ENCODE data around the gene GNB1.
"Not testable (repeated sequence)": the region's sequence is repeated elsewhere in the genome, so short reads cannot be mapped to it uniquely, and the experiment has no call there.

GNB1 gene

GRCh38 chr1:1889090-1889750 lies 1.7 kb downstream of the GNB1 start:
- DNase-seq, result no peak

DNA sequence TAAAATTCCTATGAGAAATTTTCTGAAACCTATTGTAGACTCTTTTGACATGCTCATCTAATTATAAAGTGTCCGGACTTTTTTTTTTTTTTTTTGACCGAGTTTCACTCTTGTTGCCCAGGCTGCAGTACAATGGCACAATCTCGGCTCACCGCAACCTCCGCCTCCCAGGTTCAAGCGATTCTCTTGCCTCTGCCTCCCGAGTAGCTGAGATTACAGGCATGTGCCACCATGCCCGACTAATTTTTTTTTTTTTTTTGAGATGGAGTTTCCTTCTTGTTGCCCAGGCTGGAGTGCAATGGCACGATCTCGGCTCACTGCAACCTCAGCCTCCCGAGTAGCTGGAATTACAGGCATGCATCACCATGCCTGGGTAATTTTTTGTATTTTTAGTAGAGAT lies 7.0 kb downstream of the GNB1 start:
- not testable (repeated sequence) for DNase-seq

DNA sequence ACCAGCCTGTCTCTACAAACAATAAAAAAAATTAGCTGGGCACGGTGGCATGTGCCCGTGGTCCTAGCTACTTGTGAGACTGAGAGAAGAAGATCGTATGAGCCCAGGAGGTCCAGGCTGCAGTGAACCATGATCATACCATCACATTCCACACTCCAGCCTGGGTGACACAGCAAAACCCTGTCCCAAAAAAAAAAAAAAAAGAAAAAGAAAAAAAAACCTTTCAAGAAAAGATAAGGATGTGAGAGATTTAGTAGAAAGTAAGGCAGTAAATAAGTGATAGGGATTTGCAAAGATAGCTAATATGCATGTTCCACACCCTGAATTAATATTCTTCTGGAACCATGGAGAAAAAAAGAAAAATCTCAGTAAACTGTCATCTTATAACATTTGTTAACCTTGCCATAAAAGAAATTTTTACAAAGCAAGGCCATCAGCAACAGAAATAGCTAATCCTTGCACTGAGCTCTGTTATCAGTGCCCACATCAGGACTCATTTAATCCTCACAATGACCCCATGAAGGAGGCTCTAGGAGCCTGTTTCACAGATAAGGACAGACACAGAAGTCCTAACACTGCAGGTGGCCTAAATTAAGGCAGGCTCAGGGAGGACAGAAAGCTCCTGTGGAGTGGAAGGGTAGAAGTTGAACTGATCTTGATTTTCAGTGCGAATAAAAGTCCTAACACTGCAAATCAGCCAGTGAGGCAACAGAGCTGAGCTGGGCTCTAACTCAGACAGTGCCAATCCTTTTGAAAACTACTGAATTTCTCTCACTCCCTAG lies 7.6 kb downstream of the GNB1 start:
- no peak for DNase-seq

GRCh38 chr1:1881727-1882126 lies 9.2 kb downstream of the GNB1 start:
- DNase-seq, result no peak

DNA sequence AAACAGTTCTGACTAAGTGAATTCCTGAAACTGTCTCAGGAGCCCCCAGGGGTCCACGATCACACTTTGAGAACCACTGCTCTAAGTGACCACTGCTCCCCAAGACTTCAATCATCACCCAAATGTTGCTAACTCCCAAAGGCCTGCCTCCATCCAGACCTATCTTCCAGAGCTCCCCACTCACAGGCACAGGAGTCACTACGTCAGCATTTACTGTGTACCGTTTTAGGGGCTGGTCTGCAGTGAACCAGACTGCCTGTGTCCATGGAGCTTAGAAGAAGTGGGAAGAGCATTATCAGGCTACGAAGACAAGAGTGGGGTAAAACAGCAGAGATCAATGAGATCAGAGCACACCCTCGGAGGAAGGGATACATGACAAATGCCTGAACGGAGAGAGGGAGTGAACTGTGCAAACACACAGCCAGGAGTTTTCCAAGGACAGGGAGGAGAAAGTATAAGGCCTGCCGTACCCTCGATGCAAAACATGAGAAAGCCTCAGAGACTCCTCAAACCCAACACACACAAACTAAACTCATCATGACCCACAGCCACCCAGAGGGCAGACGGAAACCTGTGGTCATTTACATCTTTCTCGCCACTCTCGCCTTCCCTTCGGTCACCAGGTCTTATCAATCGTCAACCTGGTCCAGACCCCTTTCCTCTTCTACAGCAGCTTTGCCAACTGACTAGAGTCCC lies 10.1 kb downstream of the GNB1 start:
- no peak for DNase-seq

DNA sequence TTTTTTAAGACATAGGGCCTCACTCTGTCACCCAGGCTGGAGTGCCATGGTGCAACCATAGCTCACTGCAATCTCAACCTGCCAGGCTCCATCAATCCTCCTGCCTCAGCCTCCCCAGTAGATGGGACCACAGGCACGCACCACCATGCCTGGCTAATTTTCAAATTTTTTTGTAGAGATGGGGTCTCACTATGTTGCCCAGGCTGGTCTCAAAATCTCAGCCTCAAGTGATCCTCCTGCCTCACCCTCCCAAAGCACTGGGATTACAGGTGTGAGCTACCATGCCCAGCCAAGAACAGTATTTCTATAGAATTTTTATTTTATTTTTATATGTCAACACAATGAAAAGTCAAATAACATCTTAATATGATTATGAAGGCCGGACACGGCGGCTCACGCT lies 10.9 kb downstream of the GNB1 start:
- DNase-seq, result no peak

DNA sequence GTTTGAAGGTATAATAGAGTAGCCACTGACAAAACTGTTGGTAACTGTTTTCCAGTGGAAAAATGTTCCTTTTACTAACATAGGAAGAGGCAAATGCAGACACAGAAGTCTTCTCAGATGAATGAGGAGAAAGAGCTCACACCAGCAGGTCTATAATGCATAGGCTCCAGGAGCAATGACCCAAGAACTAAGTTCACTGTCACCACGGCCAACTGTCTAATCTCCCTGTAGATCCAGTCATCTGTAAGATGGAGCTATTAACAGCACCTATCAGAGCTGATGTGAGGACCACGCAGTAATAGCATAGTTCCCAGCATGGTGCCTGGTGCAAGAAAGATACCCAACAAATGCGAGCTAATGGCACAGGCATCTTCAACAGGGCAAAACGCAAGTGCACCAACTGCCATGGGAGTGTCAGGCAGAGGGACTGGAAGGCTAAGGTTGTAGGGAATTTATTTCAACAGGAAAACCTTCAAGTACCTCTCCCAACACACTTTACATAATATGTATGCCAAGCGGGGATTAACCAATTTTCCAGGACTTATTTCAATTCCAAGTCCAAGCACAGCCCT lies 12.9 kb downstream of the GNB1 start:
- no peak for DNase-seq

GRCh38 chr1:1876335-1876930 lies 14.5 kb downstream of the GNB1 start:
- DNase-seq, result peak; percentile 63

- DNase-seq, result no peak
These were observed 15.0 kb downstream of the GNB1 start for GRCh38 chr1:1875932-1876331.

DNA sequence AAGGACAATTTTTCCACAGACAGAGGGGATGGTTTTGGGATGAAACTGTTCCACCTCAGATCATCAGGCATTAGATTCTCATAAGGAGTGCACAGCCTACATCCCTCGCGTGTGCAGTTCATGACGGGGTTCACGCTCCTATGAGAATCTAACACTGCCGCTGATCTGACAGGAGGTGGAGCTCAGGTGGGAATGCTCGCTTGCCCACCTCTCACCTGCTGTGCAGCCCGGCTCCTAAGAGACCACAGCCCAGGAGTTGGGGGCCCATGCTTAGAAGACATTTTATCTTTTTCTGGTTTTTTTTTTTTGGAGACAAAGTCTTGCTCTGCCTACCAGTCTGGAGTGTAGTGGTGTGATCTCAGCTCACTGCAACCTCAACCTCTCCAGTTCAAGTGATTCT lies 16.0 kb downstream of the GNB1 start:
- no peak for DNase-seq

GRCh38 chr1:1873186-1873585 lies 17.7 kb downstream of the GNB1 start:
- no peak for DNase-seq

DNA sequence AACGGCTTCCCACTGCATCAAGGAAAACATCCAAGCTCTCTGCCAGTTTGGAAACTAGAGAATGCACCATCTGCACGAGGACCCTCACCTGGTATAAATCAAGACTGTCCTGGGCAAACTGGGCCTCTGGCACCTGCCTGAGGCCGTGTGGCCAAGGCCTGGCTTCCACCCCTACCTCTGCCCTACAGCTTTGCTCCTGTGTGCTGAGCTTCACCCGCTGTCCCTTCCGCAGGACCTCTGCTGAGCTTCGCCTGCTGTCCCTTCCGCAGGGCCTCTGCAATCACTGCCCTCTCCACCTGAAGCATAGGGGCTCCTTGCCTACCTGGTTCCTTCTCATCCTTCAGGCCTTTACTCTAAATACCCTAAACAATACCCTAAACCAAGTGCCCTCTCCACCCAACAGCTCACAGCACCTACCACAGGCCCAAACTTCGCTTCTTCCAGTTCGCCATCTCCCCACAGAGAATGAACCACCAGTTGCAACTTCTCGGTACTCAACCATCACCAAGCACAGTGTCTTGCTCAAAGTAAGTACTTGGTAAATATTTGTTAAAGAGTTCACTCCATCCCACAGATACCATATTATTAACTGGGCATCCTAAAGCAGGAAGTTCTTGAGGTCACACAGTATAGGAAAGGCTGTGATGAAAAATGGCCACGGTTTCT lies 18.4 kb downstream of the GNB1 start:
- DNase-seq, result no peak

GRCh38 chr1:1869469-1869868 lies 21.4 kb downstream of the GNB1 start:
- no peak for DNase-seq

DNA sequence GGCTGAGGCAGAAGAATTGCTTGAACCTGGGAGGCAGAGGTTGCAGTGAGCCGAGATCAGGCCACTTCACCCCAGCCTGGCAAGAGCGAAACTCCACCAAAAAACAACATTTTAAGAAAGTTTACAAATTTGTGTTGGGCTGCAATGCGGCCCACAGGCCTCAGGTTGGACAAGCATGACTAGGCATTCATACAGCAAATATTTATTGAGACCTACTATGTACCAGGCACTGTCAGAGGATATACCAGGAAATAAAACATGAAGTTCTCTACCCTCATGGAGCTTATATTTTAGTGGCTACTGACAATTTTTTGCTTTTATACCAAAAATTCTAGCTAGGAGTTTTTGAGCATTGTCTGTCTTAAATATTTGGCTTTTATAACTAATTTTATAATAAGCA lies 23.7 kb downstream of the GNB1 start:
- no peak for DNase-seq

DNA sequence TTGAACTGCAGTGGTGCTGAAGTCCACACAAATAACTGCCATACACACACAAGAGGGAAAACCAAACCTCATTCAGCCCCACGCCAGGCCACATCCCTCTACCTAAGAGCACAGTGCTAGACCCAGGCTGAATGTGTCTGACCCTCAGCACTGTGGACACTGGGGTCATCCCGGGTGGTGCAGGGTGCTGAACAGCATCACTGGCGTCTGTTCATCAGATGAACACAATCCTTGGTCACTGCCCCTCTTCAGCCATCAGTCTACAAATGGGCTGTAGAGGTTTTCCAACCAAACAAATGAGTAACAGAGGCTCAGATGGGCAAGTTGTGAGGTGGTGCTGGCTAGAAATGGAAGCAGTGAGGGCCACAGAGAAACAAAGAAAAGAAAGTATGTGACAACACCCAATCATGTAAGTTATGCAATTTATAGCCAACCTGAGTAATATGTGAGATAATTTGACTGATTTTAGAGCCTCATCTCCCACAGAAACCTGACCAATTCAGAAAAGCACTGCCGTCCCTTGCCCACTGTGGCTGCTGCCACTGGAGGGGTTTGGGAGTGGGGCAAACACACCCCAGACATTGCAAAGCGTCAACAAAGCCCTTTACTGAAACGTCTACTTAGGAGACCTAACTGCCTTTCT lies 27.9 kb downstream of the GNB1 start:
- DNase-seq, result no peak

DNA sequence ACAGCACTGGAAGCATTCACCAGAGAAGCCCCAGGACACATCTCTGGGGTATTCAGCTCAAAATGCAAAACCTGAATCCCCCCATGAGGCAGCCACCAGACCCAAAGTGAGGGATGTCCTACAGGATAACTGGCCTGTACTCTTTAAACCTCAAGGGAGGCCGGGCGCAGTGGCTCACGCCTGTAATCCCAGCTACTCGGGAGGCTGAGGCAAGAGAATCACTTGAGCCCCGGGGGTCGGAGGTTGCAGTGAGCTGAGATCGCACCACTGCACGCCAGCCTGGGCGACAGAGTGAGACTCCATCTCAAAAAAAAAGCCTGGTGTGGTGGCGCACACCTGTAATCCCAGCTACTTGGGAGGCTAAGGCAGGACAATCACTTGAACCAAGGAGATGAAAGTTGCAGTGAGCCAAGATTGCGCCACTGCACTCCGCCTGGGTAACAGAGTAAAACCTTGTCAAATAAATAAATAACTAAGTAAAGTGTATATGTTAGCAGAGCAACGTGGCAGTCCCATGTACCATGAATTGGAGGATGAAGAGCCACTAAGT lies 29.1 kb downstream of the GNB1 start:
- DNase-seq, result not testable (repeated sequence)

DNA sequence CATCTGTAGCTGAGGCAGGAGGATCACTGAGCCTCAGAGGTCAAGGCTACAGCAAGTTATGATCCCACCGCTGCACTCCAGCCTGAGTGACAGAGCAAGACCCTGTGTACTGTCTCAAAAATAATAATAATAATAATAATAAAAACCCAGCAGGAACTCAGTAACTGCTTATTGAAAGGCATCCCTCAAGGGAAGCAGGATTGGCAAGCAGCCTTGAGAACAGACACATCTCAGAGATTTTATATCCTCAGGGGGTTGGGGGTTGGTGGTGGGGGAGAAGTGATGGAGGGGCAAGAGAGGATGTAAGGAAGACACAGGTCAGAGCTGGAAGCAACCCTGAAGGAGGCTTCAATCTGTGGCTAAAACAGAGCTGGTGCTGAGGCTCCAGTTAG lies 29.6 kb downstream of the GNB1 start:
- no peak for DNase-seq

GRCh38 chr1:1859970-1860697 lies 30.8 kb downstream of the GNB1 start:
- not testable (repeated sequence) for DNase-seq

GRCh38 chr1:1858382-1859086 lies 32.4 kb downstream of the GNB1 start:
- peak; percentile 91 for DNase-seq

DNA sequence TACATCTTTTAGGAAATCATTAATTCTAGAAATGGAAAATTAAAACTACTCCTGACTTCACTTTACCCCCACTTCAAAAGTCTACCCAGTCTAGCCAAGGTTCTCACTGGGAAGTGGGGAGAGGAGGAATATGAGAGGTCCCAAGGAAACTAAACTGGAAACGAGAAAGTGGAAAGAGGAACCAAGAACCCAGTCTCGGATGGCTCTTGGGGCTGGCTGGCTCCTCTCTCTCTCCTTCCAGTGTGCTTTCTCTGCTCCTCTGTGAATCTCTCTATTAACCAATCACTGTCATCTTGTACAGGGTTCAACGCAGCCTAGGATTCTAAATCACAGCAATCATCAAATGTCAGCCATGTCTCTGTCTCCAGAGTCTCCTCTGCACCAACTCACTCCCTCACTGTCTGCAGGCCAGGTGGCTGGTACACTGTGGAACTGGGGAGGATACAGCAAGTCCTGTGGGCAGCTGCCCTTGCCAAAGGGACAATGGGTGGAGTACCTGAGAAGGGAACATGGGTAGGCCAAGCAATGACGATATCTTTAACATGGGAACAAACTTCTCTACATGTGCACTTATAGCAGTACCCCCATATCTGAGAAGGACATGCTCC lies 33.7 kb downstream of the GNB1 start:
- no peak for DNase-seq
